ENCODE data around the gene UQCR11.

The UQCR11 gene

DNA sequence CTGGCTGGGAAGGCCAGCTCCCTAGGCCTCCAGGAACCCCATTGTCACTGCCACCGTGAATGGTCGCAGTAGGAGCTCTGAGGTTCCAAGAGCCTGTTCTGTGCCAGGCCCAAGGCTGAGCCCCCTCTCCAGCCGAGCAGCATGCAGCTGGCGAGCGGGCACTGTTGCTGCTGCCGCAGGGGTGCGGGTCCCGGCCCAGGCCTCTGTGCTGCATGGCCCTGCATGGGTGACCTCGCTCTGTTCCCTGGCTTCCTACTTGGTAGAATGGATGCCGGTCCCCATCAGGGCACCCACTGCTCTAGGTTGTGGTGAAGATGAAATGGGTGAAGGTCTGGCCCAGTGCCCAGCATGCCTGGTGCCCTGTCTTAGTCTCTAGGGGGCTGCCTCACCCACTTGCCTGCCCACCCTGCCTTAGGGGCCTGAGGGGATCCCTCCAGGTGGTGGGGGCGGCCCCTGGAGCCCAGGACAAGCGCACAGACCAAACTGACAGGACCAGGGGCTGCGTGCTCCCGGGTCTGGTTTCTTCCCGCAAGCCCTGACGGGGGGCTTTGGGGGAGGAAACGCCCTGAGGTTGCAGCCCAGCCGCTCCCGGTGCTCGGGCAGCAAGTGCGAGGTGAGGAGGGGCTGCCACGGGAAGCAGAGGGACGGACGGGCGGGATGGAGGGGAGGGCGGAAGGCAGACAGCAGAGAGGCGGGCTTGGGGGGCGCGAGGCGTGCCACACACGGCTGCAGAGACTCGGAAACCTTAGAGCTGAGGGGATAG lies 8.7 kb upstream of the UQCR11 start:
- DNase-seq: no peak

DNA sequence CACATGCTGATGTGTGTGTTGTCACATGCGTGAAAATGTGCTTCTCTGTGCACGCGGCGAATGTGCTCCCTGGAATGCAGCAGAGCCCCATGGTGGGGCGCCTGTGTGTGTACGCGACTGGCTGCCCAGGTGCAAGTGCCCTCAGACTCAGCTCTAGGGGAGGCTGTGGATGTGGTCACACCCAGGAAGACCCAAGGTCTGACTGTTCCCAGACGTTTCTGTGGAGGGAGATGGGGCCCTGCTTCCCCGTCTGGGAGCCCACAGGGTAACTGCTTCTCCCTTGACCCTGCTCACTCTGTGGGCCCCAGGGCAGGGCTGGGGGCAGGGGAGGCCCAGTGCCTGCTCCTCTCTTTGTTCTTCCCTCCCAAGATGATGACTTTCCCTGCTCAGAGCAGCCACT lies 7.9 kb upstream of the UQCR11 start:
- no peak for DNase-seq

DNA sequence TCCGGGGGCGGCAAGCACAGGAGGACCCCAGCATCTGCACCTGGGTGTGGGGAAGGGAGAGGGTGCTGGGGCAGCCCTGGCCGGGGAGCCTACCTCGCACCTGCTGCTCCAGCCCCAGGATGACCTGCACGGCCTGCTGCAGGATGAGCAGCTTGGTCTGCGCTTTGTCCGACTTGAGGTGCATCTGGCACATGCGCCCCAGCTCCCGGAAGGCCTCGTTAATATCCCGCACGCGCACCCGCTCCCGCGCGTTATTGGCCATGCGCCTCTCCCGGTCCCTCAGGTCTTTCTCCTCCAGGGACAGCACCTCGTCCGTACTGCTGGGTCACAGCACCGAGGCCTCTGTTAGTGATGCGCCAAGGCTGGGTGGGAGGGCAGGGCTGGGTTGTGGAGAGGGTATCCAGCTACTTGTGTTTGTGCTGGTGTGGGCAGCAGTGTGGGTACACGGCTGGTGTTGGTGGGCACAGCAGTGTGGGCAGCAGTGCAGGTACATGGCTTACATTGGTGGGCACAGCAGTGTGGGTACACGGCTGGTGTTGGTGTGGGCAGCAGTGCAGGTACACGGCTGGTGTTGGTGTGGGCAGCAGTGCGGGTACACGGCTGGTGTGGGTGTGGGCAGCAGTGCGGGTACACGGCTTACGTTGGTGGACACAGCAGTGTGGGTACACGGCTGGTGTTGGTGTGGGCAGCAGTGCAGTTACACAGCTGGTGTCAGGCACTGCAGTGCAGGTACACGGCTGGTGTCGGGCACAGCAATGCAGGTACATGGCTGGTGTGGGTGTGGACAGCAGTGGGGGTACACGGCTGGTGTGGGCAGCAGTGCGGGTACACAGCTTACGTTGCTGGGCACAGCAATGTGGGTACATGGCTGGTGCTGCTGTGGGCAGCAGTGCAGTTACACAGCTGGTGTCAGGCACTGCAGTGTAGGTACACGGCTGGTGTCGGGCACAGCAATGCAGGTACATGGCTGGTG lies 7.1 kb upstream of the UQCR11 start:
- DNase-seq: no peak

DNA sequence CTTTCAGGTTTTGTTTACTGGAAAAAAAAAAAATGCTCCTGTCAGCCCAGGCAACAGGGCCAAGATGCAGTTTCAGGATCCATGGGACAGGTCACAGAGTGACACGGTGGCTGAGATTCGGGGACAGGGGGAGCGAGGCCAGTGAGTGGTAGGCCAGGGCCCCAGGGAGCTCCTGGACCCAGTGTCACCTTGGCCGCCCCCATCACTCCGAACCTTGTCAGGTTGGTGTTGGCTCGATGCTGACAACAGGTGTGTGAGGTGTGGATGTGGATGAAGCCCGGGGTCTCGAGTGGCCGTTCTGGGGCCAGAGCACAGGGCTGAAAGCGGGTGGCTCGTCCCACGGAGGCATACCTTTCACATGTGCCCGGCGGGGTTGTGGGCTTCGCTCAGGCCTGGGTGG lies 6.1 kb upstream of the UQCR11 start:
- no peak for DNase-seq

DNA sequence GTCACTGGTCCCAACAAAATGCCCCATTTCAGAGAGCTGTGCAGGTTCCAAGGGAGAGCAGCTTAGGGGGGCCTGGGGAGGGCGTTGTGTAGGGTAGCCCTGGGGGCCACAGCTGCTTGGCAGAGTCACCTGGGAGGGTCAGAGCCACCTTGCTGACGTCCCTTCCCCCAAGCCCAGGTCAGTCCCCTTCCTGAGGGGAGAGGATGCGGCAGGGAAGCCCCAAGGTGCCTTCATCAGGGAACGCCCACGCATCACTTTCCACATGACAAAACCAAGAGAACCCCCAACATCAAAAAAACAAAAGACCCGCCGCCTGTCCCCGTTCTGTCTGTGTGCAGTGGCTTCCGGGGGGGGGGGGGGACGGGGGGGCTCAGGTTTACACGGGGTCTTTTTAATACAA lies 5.3 kb upstream of the UQCR11 start:
- DNase-seq: no peak

DNA sequence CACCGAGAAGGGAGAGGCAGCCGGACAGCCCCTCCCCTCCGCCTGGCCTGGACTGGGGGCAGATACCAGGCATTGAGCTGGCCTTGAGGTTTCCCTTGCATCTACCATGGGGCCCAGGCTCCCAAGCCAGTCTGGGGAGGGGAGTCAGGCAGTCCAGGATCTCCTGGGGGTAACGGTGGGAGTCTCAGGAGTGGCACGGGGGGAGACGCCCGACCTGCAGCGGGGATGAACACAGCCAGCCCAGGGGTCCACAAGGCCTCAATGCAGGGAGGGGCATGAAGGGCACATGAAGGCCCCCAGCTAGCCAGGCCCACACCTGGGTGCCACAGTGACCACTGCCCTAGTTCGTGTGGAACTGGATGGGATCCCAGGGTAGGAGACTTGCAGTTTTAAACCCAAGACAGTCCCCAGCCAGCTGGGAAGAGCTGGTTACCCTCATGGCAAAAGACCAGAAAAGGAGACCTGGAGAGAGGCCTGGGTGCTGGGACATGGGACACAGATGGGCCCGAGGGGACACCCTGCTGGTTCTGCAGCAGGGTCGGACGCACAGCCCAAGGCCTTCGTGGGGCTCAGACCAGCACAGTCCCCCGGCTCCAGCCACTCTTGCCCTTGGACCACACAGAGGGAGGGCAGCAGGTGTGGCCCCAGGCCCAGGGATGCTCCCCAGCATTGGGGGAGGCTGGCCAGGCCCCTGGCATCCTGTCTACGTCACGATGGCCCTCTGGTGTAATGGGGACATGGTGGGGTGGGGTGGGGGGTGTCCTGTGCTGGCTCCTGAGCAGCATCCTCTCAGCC lies 4.6 kb upstream of the UQCR11 start:
- DNase-seq: no peak

DNA sequence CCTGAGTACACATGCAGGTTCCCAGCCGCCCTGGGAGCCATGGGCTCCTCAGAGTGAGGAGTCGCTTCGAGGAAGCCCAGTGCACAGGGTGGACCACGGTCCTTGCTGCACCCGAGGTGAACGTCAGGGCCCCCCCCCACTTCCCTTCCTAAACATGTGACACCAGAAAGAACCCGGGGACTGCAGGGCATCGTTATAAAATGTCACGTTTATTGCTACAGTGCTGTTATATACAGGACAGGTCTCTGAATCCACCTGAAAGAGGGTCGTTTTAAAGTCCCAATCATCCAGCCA lies 3.8 kb upstream of the UQCR11 start:
- no peak for DNase-seq

DNA sequence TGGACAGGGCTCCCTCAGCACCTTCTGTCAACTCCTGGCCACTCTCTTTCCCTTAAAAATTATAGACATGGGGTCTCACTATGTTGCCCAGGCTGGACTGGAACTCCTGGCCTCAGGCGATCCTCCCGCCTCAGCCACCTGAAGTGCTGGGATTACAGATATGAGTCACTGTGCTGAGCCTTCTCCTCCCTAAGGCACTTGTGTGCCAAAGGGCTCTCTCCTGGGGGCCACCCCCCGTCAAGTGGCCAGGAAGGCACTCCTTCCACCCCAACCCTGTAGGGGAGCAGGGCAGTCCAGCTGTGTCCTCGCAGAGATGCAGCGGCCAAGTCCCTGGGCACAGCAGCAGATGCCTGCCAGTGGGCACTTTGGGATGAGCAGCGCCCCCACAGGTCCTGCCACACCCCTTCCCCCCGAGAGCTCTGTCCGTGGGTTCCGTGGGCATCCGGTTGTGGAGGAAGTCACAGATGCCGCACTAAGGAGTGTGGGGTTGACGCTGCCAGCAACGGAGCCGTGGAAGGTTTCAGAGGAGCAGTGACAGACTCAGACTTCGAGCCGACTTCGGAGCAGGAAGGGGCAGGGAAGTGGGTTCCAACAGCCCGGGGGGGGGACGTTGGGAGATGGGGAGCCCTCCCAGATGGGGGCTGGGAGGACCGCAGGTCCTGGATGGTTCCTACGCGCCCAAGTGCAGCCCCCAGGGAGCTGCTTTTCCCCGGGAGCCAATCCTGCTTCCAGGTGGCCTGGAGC lies 3.3 kb upstream of the UQCR11 start:
- DNase-seq: no peak

DNA sequence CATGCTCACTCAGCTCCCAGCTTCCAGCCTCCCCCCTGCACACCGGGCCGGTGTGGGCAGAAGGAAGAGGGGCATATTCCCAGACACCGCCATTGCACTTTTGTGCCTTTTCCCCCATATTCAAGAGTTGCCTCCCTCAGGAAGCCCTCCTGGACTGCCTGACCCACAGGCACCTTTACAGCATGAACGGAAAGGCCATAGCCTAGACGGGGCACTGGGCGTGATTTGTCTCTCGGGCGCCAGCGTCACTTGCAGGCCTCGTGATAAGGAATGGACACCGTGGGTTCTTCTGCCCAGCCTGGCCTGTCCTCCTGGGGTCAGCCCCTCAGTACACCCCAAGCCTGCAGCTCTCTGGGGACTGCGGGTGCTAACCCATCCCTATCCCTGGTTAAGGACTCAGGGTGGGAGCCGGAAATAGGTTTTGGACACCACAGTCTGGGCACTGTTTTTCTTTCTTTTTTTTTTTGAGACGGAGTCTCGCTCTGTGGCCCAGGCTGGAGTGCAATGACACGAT lies 933 bp upstream of the UQCR11 start:
- no peak for DNase-seq

DNA sequence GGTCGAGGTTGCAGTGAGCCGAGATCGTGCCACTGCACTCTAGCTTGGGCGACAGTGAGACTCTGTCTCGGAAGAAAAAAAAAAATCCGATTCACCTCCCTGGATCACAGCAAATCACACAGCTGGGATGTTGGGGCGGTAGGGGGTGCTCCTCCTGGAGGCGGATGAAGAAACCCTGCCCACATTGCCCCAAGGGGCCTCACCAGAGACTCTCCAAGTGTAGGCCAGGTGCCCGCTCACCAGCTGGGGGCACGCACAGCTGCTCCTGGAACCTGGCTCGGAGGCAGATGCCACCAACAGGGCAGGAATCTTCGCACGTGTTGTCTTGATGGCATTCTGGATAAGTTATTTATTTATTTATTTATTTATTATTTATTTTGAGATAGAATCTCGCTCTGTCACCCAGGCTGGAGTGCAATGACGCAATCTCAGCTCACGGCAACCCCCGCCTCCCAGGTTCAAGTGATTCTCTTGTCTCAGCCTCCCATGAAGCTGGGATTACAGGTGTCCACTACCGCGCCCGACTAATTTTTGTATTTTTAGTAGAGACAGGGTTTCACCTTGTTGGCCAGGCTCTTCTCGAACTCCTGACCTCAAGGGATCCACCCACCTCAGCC lies 3.1 kb downstream of the UQCR11 start:
- DNase-seq: no peak

DNA sequence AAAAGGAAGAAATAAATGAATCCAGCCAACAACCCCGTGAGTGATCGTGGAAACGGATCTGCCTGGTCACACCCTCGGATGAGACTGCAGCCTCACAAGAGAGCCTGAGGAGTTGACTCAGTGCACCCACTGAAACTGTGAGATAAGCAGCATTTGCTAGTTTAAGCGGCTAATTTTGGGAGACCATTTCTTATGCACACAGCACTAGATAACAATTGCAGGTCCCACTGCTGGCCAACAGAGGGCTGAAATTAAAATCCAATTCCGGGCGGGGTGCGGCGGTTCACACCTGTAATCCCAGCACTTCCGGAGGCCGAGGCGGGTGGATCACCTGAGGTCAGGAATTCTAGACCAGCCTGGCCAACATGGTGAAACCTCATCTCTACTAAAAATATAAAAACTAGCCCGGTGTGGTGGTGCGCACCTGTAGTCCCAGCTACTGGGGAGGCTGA lies 3.6 kb downstream of the UQCR11 start:
- DNase-seq: no peak

DNA sequence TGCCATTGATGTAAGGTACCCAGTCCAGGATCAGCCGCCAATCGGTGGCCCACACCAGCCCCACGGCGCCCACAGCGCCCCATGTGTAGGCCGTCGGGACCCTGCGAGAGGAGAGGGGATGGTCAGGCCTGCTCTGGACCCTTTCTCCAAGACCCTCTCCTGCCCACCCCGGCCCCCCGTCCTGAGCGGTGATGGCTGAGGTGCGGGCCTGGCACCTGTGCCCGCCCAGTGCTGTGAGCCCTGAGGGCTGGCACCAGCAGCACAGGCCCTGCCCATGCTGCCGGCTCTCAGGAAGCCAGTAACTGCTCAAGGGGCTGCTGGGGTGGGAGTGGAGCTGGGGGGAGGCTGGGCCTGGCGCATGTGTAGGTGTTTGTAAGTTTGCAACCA lies 5.8 kb downstream of the UQCR11 start:
- DNase-seq: no peak

DNA sequence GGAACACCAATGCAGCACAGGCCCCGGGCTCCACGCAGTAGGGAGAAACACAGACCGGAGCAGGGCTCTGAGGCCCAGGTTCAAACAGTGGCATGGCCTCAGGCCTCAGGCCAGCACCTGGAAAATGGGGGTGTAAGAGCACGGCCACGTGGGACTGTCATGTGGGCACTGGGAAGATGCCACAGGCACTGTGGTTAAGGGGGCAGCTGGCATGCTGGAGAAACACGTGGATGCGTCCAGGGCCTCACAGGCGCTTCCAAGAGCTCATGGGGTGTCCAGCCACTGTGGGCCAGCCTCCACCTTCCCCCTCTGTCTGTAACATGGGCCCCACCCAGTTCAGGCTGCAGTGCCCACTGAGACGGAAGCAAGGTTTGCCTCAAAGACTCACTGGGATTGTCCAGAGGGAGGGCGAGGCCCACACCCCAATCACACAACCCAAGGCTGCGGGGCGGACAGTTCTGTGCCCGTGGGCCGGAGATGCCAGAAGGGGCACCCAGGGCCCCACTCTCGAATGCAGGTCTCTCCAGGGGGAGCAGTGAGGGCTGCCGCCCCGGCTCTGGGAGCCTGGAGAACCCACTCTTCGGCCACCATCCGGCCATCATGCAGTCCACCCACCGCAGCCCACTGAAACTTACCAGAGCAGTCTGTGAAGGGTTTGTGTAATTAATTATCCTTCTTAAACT lies 6.3 kb downstream of the UQCR11 start:
- no peak for DNase-seq

DNA sequence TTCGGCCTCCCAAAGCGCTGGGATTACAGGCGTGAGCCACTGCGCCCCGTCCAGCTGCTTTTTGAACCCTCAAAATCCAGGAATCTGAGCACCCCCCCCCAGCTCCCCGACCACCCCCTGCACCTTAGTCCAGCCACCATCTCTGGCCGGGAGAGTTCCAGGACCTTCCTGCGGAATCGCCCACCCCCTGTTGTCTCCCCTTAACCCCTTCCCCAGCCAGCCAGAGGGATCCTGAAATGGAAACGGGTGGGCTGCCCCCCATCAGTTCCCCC lies 11.8 kb downstream of the UQCR11 start:
- no peak for DNase-seq

DNA sequence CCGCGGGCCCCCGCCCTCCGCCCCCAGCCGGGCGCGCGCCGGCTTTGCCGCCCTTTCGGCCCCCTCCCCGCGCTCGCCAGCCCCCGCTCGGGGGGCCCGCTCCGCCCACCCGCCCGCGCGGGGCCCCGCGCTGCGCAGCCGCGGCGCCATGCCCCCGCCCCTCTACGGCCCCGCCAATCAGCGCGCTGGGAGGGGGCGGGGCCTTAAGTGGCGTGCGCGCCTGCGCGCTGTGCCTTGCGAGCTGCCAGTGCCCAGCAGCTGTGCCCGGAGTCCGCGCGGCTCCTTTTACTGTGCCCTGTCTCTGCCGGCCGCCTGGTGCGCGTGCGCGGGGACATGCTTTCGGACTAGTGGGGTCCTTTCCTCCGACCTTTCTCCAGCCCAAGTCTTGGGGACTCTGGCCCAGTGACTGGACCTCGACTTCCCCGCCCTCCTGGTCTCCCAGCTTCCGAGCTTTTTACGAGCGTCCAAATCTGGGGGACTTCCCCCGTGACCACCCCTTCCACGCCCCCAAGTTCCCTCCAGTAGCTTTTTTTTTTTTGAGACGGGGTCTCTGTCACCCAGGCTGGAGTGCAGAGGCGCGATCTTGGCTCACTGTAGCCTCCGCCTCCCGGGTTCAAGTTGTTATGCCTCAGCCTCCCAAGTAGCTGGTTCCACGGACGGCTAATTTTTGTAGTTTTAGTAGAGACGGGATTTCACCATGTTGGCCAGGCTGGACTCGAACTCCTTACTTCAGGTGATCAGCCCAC lies 12.3 kb downstream of the UQCR11 start, which contains the start of gene MBD3:
Gene MBD3 (minus strand): TSS at position 111 of the 746 bp plus-strand sequence. CDS start 234 bp downstream, outside the sequence.
- peak; percentile 90 to 98 for DNase-seq

DNA sequence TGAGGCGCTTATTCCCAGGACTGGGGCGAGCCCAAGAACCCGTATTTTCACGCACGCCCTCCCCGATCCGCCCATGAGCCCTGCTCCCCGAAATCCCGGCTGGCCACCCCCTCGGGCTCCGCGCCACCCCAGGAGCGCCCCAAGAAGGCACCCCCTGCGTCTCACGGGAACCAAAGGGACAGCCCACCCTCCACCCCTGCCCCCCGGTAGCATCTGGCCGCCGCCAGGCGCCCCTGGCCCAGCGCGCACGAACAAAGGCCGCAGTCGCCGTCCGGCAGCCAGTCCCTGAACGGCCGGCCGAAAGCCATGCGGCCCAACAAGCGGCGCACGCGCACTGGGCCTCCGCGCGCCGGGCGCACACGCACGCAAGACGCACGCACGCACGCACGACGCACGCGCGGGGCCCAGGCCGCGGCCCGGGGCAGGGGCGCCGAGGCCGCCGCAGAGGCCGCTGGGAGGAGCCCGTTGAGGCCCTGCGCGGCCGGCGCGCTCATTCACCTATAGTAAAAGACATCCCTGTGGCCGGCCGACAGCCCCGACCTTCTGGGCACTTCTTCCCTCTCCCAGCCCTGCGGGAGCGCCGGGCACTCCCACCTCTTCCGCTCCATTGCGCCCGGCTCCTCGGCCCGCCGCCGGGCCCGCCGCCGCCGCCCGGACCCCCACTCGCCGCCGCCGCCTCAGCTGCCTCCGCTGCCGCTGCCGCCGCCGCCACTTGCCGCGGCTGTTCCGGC lies 13.1 kb downstream of the UQCR11 start:
- peak; percentile 83 to 92 for DNase-seq

DNA sequence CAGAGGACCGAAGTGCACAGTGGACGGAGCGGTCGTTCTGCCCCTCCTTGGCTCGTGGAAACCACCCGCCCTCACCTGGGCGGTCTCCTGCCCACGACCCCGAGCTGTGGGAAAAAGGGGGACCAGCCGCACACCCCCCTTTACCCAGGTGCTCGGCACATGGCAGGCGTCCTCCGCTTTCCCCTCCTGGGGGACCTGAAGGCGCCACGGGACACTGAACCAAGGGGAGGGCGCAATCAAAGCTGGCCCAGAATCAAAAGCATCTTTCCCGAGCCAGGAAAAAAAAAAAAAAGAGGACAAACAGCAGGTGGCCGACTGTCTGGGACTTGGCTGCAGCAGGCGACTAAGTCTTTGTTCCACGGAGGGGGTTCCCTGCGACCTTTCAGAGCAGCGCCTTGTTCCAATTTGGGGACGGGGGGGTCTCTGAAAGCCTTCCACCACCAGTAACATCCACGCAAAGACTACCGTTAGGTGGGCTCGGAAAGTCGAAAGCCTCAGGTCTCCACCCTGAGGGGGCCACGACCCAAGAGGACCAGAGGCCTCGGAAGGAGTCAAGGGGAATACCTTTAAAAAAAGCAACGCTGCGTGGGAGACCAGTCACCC lies 13.7 kb downstream of the UQCR11 start:
- DNase-seq: peak in 1 of 2 experiments; percentile 23

DNA sequence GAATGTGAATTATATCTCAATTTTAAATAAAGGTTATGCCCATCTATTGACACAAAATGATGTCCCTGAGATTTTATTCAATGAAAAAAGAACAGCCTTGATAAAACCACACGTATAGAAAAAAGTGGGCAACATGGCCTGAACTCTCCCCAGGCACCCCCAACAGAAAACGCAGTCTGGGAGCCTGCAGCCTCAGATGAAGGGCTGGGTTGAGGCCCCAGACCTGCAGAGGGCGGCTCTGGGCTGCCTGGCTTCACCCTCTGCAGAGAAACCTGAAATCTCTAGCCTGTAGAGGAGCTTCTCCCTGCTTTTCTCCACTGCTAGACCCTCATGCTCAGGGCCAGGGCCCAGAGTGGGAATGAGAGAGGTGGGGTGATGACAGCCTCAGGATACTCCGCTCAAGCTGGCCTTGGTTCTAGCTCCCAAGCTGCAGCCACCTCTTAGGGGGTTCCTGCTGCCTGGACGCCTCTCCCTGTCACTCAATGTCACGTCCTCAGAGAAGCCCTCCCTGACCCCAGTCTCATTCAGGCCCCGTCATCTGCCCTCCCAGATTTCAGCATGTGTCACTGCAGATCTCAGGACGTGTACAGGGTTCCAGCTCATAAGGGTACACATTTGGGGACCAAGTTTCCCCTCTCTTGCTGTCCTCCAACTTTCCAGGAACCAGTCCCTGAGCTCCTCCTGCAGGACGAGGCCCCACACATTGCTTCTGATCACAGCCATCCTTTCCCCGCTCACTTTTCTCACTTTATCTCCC lies 14.4 kb downstream of the UQCR11 start:
- DNase-seq: peak; percentile 16 to 54

DNA sequence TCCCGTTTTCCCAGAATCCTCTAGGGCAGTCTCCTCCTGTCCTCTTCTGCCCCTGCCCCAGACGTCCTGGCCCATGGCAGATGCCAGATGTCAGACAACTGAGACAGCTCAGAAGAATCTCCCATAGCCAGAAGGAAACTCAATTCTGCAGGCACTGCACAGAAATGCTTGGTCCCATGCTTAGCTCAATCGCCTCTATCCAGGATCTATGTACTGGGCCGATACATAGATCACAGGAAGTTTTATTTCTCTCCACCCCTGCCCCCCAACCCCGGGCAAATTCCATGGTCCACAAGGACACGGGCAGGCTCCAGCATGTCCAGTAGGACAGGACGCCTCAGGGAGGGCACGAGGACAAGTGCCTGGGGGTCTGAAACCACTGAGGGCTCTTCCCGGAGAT lies 17.4 kb downstream of the UQCR11 start:
- DNase-seq: peak; percentile 11 to 39
